Hematopoietic multipotent progenitor cell (in vitro differentiated cells): Measurements from ENCODE around the gene CPOX. TPM values are rescaled to one million over a fixed set of nuclear protein-coding genes. Genes with fewer than 3 reads are reported as not detected.
"Not testable (repeated sequence)": the region's sequence is repeated elsewhere in the genome, so short reads cannot be mapped to it uniquely, and the experiment has no call there.

Source experiments
- DNase-seq, 3 donors: peaks; one replicate each; pipeline ENCODE4 v3.0.0-alpha.2; 2011 to 2015; ENCODE audit warnings: low read depth in 2 of 3, low spot score in 2 of 3
- total RNA-seq: library from RNA; depleted of rRNA; stranded (reverse); fragments of >200 nt; gene quantifications from one replicate; pipeline ENCODE4 v1.2.3, GENCODE V29; 2012

Gene CPOX
- total RNA-seq, 1 donor, result 20.5 TPM

- DNase-seq, result no peak
These were observed 28.2 kb downstream of the CPOX start for GRCh38 chr3:98565237-98565643.

GRCh38 chr3:98564282-98565005, 29.0 kb downstream of the CPOX start:
- no peak for DNase-seq

- peak in 1 of 3 donors; percentile 37 for DNase-seq
These were observed 29.6 kb downstream of the CPOX start for GRCh38 chr3:98563661-98564281.

GRCh38 chr3:98561727-98562521, 31.5 kb downstream of the CPOX start:
- no peak for DNase-seq

GRCh38 chr3:98560911-98561310, 32.5 kb downstream of the CPOX start:
- no peak for DNase-seq

GRCh38 chr3:98559769-98560168, 33.6 kb downstream of the CPOX start:
- DNase-seq, result not testable (repeated sequence)

GRCh38 chr3:98558100-98558827, 35.1 kb downstream of the CPOX start:
- no peak for DNase-seq

- no peak for DNase-seq
These were observed 35.9 kb downstream of the CPOX start for GRCh38 chr3:98557324-98558010.

GRCh38 chr3:98556164-98557130, 37.0 kb downstream of the CPOX start:
- peak; percentile 36 to 47 (median 39) for DNase-seq

GRCh38 chr3:98555025-98555379, 38.4 kb downstream of the CPOX start:
- no peak for DNase-seq

GRCh38 chr3:98554580-98554979, 38.8 kb downstream of the CPOX start:
- DNase-seq, result no peak

- DNase-seq, result peak in 1 of 3 donors; percentile 31
These were observed 39.7 kb downstream of the CPOX start for GRCh38 chr3:98553753-98554152.

GRCh38 chr3:98553021-98553563, 40.3 kb downstream of the CPOX start:
- no peak for DNase-seq

GRCh38 chr3:98552232-98553020, 41.0 kb downstream of the CPOX start:
- DNase-seq, result no peak

- no peak for DNase-seq
These were observed 41.7 kb downstream of the CPOX start for GRCh38 chr3:98551754-98552153.

GRCh38 chr3:98551236-98551635, 42.2 kb downstream of the CPOX start:
- no peak for DNase-seq

- no peak for DNase-seq
These were observed 42.6 kb downstream of the CPOX start for GRCh38 chr3:98550833-98551232.

- DNase-seq, result no peak
These were observed 44.9 kb downstream of the CPOX start for GRCh38 chr3:98548544-98548943.
